GM18511 (cell line): ENCODE measurements around the gene HTT.
A peak's percentile ranks its signal among the peaks of the same experiment; 100 is the strongest.
"Not testable (repeated sequence)": the region's sequence is repeated elsewhere in the genome, so short reads cannot be mapped to it uniquely, and the experiment has no call there.

Experiments used
- ATAC-seq: cut with Tn5 transposase; IDR thresholded peaks from one replicate; pipeline ENCODE4 v1.9.1; 2021; ENCODE audit warnings: mild to moderate bottlenecking, moderate library complexity; ENCODE audit not compliant: unreplicated experiment

HTT gene

DNA sequence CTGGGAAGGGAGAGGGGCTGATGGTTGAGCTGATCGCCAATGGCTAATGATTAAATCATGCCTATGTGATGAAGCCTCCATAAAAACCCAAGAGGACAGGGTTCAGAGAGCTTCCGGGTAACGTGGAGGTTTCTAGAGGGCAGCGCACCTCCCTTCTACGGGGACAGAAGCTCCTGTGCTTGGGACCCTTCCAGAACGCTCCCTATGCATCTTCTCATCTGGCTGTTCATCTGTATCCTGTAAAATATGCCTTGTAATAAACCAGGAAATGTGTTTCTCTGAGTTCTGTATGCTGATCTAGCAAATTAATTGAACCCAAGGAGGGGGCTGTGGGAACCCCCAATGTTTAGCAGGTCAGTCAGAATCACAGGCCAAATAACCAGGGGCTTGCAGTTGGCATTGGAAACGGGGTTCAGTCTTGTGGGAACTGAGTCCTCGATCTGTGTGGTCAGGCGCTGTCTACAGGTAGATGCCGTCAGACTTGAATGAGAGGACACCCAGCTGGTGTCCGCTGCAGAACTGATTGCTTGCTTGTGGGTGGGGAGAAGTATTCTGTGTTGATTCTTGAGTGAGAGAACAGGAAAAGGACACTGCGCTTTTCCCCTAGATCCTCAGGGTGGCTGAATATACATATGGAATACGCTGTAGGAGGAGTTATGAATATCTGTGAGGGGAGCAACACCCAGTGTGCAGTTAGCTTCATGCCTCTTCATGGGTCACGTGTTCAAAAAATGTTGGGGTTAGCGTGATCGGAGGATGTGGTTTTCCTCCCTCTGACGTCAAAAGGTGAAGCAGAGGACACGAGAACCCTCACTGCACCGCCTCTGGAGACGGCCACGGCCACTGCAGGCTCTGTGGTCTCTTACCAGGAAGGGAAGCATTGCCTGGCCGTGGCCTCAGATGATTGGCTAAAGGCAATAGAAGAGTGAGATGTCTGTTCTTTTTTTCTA, 29.3 kb upstream of the HTT start:
- ATAC-seq = no peak

DNA sequence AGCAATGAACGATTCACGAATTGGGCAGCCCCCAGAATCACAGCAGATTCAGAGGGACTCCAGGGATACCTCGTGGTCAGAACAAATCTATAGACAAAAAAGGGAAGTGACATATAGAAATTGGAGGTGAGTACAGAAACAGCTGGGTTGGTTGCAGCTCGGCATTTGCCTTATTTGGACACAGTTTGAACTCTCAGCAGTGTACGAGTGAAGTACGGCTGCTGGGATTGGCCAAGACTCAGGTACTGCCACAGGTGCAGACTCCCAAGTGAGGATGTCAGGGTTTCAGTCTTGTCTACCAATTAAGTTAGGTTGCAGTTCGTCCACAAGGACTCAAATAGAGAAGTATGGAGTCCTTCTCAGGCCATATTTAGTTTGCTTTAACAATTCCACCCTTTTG, 28.3 kb upstream of the HTT start:
- ATAC-seq = peak; percentile 32

DNA sequence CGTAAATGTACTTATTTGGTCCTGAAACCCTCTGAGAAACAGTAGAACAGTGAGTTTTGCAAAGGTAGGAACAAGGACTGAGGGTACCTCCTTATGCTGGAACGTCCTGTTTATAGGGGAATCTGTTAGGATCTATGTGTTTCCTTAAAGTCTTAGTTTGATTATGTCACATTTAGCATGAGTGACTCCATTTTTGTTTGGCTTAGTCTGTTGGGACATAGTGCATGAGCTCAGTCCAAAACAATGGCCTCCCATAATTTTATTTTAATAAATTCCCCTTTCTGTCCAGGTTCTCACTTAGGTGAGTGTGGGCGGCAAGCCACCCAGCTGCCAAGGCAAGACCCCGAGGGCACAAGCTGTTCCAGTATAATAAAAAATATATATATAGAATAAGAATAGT, 27.9 kb upstream of the HTT start:
- no peak for ATAC-seq

DNA sequence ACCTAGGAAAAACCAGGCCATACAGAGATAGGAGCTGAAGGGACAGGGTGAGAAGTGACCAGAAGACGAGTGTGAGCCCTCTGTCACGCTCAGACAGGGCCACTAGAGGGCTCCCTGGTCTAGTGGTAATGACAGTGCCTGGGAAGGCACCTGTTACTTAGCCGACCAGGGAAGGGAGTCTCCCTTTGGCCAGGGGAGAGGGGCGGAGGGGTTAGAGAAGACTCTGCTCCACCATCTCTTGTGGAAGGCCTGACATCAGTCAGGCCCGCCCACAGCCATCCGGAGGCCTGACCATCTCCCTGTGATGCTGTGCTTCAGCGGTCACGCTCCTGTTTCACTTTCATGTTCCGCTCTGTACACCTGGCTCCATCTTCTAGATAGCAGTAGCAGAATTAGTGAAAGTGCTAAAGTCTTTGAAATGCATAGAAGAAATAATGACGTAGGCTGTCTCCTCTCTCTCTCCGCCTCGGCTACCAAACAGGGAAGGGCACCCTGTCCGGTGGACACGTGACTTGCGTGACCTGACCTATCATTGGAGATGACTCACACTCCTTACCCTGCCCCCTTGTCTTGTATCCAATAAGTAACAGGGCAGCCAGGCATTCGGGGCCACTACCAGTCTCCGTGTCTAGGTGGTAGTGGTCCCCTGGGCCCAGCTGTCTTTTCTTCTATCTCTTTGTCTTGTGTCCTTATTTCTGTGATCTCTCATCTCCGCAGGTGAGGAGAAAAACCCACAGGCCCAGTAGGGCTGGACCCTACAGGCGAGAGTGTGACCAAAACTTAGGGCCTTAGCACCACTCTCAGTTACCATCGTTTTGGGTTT, 26.8 kb upstream of the HTT start:
- ATAC-seq = peak; percentile 95

DNA sequence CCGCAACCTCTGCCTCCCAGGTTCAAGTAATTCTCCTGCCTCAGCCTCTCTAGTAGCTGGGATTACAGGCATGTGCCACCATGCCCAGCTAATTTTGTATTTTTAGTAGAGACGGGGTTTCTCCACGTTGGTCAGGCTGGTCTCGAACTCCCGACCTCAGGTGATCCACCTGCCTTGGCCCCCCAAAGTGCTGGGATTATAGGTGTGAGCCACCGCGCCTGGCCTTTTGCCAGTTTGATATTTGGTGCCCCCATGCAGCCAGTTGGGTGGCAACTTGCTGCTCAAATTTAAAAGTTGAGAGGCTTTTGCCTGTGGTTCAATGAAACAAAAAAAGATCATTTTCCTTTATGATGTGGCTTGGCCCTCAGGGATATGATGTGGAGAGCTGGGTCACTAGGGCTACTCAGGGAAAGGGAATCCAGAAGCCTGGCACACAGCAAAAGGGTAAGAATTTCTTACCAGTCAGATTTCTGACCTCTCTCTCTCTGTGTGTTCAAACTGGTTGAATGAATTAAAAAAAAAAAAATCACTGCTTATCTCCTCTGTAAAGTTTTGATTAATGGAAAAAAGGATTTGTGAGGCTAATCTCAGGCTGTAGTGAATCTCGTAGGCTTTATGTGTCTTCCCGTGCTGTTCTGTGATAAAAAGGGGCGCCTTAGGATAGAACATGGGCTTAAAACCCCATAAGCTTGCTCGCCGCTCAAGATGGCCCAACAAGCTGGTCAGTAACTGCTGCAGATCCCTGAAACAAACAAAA, 23.2 kb upstream of the HTT start:
- ATAC-seq = not testable (repeated sequence)

DNA sequence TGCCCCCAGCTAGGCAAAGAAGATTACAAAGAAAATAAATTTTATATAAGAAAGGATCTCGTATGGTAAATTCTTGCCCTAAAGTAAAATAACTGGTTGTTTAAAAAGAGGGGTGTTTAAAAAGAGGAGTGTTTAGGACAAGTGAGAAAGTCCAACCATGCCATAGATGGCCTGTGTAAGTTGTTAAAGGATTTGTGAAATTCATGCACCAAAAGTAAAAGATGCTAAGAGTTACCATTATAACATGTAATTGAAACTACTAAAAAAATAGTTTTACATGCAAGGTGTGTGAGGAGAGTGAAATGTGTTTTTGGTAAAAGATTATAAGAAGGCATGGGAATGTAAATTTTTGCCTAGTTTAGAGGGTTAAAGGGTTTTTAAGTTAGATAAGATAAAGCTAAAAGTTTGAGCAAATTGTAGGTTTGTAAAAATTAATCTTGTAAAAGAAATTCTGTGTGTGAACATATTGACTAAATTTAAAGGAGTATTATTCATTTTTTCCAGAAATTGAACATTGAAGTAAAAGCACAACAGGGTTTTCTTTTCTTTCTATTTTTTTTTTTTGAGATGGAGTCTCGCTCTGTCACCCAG, 20.2 kb upstream of the HTT start:
- ATAC-seq = no peak

DNA sequence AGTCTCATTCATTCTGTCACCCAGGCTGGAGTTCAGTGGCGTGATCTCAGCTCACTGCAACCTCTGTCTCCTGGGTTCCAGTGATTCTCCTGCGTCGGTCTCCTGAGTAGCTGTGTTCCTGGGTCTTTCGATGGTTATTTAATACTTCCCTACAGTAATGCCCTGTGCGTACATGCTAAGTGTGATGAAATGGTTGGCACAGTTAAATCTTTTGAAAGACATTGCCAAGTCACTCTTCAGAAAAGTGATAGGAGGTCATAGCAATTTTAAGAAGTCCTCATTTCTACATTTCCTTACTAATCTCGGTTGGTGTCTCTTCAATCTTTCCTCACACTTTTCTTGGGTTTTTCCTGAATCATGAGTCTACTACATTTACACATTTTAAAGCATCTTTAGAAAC, 14.5 kb upstream of the HTT start:
- ATAC-seq = no peak

DNA sequence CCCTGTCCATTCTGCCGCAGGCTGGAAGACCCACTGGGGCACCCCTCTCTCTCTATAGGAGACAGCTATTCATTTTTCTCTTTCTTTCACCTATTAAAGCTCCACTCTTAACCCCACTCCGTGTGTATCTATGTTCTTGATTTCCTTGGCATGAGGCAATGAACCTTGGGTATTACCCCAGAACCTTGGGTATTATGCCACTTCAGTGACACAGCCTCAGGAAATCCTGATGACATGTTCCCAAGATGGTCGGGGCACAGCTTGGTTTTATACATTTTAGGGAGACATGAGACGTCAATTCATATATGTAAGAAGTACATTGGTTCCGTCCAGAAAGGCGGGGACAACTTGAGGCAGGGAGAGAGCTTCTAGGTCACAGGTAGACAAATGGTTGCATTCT, 13.5 kb upstream of the HTT start:
- ATAC-seq = no peak

DNA sequence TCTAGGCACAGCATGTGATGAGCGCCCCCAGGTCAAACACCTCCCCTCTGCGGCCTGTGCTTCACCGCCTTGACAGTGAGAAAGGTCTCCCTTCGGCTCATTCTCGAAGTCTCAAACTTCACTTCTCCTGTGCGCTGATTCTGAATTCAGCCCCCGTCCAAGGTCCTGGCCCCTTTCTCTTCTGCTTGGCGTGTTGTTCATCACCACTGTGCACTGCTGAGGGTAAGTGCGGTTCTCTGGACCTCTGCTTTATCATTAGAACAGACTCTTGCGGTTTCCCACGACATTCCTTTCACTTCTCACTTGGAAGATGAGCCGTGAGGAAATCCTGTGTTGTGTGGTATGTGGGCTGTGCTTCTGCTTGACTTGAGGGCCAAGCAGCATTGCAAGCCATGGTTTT, 12.0 kb upstream of the HTT start:
- no peak for ATAC-seq

DNA sequence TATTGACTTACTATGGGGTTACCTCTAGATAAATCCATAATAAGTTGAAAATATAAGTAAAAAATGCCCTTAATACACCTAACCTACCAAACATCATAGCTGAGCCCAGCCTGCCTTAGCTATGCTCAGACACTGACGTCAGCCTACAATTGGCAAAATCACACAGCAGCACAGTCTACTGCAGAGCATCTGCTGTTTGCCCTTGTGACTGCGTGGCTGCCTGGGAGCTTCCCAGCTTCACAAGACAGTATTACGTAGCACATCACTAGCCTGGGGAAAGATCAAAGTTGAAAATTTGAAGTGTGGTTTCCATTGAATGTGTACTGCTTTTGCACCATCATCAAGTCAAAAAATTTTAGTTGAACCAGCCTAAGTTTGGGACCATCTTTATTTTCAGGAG, 8.9 kb upstream of the HTT start:
- no peak for ATAC-seq

DNA sequence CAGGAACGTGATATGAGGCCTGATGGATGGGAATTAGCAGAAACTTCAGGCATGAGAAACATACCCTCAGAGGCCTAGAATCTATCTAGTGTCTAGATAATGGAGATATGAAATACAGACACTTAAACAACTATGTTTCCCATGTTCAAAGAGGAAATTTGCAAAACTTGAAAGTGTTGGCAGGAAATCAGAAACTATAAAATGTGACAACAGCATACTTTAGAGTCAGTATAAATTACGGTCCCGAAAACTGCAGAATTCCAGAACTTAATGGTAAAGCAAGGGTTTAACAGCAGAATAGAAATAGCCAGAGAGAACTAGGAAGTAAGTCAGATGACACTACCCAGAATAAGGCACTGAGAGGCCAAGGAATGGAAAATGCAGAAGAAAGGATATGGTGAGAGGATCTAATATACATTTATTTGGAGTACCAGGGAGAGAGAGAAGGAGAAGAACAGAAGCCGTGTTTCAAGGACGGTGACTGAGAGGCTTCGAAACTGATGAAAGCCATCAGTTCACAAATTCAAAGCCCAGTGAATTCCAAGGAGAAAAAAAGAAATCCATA, 7.6 kb upstream of the HTT start:
- no peak for ATAC-seq

DNA sequence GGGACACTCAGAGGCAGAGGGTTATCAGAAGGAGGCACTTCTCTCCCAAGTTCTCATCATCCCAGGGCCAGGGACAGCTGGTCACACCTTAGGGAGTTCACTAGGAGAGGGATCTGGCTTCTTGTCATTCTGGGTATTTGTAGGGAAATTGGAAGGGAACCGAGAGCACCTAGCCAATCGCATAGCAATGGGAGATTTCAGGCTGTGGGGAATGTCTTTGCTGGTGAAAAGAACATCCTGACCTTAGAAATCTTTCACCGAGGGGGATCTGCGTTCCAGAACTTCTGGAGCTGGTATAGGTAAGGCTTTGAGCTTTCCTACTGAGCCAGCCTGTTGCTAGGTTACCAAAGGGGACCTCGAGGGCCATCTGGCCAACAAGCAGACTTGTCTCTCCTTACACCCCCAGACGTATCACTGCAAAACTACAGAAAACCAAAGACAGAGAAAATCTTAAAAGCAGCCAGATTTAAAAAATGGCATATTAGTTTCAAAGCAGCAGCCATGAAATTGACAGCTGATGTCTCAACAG, 6.9 kb upstream of the HTT start:
- no peak for ATAC-seq

DNA sequence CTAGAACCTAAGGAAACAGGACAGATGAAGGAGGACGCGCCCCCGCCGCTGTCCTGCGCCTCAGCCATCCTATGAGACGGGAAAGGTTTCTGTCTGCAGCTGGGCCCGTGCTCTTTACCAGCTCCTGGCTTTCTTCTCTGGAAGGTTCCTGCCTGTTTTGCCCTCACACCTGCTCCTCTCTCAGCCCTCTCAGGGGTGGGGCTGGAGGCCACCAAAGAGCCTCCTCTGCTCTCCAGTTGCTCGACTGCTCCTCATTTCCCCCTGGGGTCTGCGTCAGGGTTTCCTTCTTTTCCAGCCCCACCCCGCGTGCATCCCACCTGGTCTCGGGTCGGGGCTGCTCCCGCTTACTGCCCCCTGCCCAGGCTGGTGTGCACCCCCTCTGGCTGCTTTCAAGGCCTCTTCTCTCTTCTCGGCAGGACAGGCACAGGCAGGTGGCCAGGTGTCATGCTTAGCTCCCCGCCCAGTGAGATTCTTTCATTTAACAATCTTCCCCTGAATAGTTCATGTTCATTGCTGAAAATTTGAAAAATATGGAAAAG, 4.8 kb upstream of the HTT start:
- no peak for ATAC-seq

DNA sequence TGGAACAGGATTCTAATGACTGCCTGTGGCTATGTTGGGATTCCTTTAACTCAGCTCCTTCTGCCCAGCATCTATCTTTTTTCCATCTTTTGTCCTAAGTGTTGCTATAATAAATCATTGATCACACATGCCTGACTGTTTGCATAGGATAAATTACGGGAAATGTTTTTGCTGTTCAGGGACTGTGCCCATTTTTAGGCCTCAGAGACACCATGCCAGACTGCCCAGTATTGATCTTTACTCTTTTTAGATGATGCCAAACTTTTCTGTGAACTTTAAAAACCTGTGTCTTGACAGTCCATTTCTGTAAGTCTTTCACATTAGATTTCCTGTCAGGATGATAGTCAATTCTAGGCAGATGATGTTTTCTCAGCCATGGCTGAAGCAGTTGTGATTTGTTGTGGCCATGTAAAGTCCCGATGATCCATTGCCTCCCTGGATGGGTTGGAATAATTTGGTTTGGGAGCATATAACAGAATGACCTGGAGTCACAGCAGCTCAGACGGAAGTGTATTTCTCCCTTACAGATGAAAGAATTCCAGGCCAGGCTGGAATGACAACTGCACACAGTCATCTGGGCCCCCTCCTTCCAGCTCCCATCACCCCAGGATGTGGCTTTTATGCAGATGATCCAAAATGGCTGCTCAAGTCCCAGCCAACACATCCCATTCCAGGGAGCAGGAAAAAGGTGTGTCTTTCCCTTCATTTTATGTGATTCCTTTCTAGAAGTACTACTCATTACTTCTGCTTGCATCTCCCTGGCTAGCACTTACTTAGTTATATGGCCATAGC, 3.6 kb upstream of the HTT start:
- no peak for ATAC-seq

DNA sequence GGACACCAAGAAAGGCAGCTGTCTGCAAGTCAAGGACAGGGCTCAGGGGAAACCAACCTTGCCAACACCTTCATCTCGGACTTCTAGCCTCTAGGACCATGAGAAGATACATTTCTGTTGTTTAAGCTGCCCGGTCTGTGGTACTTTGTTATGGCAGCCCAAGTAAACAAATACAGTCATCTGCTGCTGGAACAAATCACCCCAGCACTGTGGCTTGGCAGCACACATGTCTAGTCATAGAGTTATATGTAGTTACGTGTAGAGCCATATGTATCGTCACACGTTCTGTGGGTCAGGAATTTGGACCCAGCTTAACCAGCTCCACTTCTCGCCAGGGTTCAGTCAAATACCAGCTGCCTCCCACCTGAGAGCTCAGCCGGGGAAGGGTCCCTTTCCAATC, 2.7 kb upstream of the HTT start:
- no peak for ATAC-seq

DNA sequence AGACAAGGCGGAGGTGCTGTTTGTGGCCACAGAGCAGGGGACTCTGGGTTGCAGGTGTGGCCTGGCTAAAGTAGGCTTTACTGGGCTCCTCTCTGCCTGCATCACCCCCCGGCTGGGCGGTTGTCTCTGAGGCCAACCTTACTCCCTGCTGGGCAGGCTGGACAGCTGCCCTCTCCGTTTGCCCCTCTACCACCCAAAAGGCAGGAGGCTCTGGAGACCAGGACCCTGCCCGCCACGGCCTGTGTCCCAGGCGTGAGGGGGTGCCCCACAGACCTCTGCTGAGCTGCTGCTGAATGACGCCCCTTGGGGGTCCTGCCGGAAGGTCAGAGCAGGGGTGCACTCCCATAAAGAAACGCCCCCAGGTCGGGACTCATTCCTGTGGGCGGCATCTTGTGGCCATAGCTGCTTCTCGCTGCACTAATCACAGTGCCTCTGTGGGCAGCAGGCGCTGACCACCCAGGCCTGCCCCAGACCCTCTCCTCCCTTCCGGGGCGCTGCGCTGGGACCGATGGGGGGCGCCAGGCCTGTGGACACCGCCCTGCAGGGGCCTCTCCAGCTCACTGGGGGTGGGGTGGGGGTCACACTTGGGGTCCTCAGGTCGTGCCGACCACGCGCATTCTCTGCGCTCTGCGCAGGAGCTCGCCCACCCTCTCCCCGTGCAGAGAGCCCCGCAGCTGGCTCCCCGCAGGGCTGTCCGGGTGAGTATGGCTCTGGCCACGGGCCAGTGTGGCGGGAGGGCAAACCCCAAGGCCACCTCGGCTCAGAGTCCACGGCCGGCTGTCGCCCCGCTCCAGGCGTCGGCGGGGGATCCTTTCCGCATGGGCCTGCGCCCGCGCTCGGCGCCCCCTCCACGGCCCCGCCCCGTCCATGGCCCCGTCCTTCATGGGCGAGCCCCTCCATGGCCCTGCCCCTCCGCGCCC, 1.1 kb upstream of the HTT start:
- ATAC-seq = peak; percentile 29

DNA sequence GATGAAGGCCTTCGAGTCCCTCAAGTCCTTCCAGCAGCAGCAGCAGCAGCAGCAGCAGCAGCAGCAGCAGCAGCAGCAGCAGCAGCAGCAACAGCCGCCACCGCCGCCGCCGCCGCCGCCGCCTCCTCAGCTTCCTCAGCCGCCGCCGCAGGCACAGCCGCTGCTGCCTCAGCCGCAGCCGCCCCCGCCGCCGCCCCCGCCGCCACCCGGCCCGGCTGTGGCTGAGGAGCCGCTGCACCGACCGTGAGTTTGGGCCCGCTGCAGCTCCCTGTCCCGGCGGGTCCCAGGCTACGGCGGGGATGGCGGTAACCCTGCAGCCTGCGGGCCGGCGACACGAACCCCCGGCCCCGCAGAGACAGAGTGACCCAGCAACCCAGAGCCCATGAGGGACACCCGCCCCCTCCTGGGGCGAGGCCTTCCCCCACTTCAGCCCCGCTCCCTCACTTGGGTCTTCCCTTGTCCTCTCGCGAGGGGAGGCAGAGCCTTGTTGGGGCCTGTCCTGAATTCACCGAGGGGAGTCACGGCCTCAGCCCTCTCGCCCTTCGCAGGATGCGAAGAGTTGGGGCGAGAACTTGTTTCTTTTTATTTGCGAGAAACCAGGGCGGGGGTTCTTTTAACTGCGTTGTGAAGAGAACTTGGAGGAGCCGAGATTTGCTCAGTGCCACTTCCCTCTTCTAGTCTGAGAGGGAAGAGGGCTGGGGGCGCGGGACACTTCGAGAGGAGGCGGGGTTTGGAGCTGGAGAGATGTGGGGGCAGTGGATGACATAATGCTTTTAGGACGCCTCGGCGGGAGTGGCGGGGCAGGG, 568 bp downstream of the HTT start:
- ATAC-seq = peak; percentile 11

DNA sequence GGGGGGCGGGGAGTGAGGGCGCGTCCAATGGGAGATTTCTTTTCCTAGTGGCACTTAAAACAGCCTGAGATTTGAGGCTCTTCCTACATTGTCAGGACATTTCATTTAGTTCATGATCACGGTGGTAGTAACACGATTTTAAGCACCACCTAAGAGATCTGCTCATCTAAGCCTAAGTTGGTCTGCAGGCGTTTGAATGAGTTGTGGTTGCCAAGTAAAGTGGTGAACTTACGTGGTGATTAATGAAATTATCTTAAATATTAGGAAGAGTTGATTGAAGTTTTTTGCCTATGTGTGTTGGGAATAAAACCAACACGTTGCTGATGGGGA, 1.1 kb downstream of the HTT start:
- no peak for ATAC-seq
